ENCODE results near the gene NEK6. TPM values are rescaled to one million over a fixed set of nuclear protein-coding genes. Genes with fewer than 3 reads are reported as not detected.

Gene NEK6
- total and polyA plus RNA-seq, 10 of the 15 experiments (the other 5 are each of a cell fraction or from before 2014, with no cell fraction given) = 31.3 to 161 (median 89.2) TPM

DNA sequence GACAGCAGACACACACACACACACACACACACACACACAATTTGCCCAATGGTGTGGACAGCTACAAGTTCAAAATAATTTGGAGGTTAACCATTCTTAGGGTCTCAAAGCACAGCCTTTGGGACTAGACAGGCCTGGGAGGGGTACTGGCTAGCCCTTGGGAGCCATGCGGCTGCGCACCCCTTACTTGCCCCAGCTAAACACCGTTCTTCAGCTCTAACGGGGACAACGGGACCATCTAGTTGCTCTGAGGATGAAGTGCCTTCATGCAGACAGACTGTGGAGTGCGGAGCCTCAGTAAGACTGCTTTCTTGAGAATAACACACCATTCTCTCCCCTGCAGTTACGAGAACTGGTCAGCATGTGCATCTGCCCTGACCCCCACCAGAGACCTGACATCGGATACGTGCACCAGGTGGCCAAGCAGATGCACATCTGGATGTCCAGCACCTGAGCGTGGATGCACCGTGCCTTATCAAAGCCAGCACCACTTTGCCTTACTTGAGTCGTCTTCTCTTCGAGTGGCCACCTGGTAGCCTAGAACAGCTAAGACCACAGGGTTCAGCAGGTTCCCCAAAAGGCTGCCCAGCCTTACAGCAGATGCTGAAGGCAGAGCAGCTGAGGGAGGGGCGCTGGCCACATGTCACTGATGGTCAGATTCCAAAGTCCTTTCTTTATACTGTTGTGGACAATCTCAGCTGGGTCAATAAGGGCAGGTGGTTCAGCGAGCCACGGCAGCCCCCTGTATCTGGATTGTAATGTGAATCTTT is 92.9 kb downstream of the NEK6 start:
- H3K9me3 ChIP-seq (replicated peaks; ENCODE audit: control insufficient read depth, insufficient read depth, low read length) = no peaks in the 10 kb centered on the region
- no peak overlapping the region for H3K4me3 ChIP-seq
- H3K27me3 ChIP-seq (replicated peaks in 1 of 2; ENCODE audit: control insufficient read depth in 2 of 2, insufficient read depth in 2 of 2, low read length in 1 of 2) = no peaks in the 10 kb centered on the region
- H3K27ac ChIP-seq (ENCODE audit: control insufficient read depth, insufficient read depth) = no peak overlapping the region
- in situ Hi-C loops (cut with MboI) = no loop called here
- H3K79me2 ChIP-seq (ENCODE audit: control insufficient read depth, insufficient read depth, low read length) = no peaks in the 10 kb centered on the region
- ChIA-PET POLR2A (interaction anchor here (0.6 kb wide), 1 partner anchor 20 kb away, joined by 7 read pairs; no protein-coding TSS in a partner anchor), RAD21 (ENCODE audit: unreplicated experiment) (no interaction called here), CTCF (interaction anchor here (1.2 kb wide), 1 partner anchor 224 kb away, joined by 4 read pairs; no protein-coding TSS in a partner anchor), SMC1A (ENCODE audit: uncharacterized antibody, unreplicated experiment) (interaction anchor here (2.2 kb wide), 1 partner anchor 224 kb away, joined by 7 read pairs; no protein-coding TSS in a partner anchor)
- no peak overlapping the region for H3K9ac ChIP-seq (ENCODE audit: control insufficient read depth, insufficient read depth, low read length)
- WGBS (ENCODE audit: insufficient coverage, insufficient replicate concordance, low lambda C conversion rate, missing lambda C conversion rate) = 98% methylated on average over 16 of the region's 16 CpGs
- intact Hi-C loops (cut with micrococcal nuclease; ENCODE audit: unreplicated experiment) = loop anchor here (10.0 kb wide), 2 partner anchors 226 to 386 kb away; no protein-coding TSS in a partner anchor
- no peak overlapping the region for H3K4me2 ChIP-seq (ENCODE audit: control insufficient read depth, insufficient read depth)
- DNase-seq (ENCODE audit: low read depth, low spot score) = no peak
- TF ChIP-seq PML (IDR thresholded peaks at IDR 0.05; ENCODE audit: low read length) = peak; percentile 37; the same call in 1 of the 2 replicates
- no peak for TF ChIP-seq CBX5 (IDR thresholded peaks at IDR 0.05; ENCODE audit: low read depth)
- TF ChIP-seq POLR2A (IDR thresholded peaks at IDR 0.05; ENCODE audit: low read depth, low read length) = peak; percentile 80
- H2AFZ ChIP-seq (ENCODE audit: control insufficient read depth, low read depth, low read length) = no peak overlapping the region
- ATAC-seq = no peak
- no peaks in the 10 kb centered on the region for H3K4me1 ChIP-seq (ENCODE audit: control insufficient read depth, insufficient read depth, low read length)
- H4K20me1 ChIP-seq (ENCODE audit: control insufficient read depth, insufficient read depth) = 0 out of 2 replicates have a peak, but pooled peaks cover 8% of the 10 kb centered on the region
- no TSS peak for BruUV-seq (replicated peaks)
- no peak for FAIRE-seq
- peaks cover 51 to 67% of the 10 kb centered on the region in 2 experiments for H3K36me3 ChIP-seq (ENCODE audit: control insufficient read depth in 2 of 2, insufficient read depth in 2 of 2, low read length in 1 of 2)

DNA sequence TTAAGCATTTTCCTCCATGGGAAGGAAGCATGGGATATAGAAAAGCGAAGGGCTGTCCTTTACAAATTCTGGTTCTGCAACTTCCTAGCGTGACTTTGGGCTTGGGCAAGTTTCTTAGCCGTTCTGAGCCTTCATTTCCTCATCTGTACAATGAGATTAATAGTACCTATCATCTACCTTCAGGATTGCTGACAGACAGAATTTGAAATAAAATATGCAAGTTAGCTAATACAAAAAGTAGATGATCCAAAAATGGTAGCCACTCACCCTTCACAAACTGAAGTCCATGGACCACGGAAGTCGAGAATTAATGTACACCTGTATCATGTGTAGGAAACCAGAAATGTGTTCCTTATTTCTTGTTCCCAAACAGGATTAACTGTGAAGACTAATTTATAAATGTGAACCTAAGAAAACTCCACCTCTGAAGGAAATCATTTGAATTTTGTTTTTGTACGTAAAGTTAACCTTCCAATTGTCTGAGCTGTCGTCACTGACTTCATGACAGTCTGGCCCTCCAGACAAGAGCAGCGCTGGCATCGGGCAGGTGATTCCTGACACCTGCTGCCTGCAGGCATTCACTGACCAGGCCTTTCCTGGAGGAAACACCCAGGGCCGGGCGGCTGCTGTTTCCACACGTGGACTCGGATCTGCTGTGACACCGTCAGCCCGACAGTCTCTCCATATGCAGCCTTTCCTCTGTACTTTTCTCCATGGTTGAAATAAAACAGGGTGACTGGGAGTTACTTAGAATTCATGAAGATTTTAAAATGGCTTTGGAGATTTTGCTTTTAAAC is 94.1 kb downstream of the NEK6 start:
- in situ Hi-C loops (cut with MboI) (no loop called here), intact Hi-C loops (cut with micrococcal nuclease; ENCODE audit: unreplicated experiment) (loop anchor here (10.0 kb wide), 2 partner anchors 227 to 387 kb away; no protein-coding TSS in a partner anchor)
- Histone ChIP-seq H2AFZ (ENCODE audit: control insufficient read depth, low read depth, low read length) (no peak overlapping the region), H3K4me2 (ENCODE audit: control insufficient read depth, insufficient read depth) (no peak overlapping the region), H3K27me3 (replicated peaks in 1 of 2; ENCODE audit: control insufficient read depth in 2 of 2, insufficient read depth in 2 of 2, low read length in 1 of 2) (no peaks in the 10 kb centered on the region), H3K4me1 (ENCODE audit: control insufficient read depth, insufficient read depth, low read length) (no peaks in the 10 kb centered on the region), H3K27ac (ENCODE audit: control insufficient read depth, insufficient read depth) (no peak overlapping the region), H3K9me3 (replicated peaks; ENCODE audit: control insufficient read depth, insufficient read depth, low read length) (no peaks in the 10 kb centered on the region), H4K20me1 (ENCODE audit: control insufficient read depth, insufficient read depth) (0 out of 2 replicates have a peak, but pooled peaks cover 14% of the 10 kb centered on the region), H3K9ac (ENCODE audit: control insufficient read depth, insufficient read depth, low read length) (no peak overlapping the region), H3K79me2 (ENCODE audit: control insufficient read depth, insufficient read depth, low read length) (peaks cover 2% of the 10 kb centered on the region; the same call in 1 of the 2 replicates), H3K4me3 (no peak overlapping the region), H3K36me3 (ENCODE audit: control insufficient read depth in 2 of 2, insufficient read depth in 2 of 2, low read length in 1 of 2) (peaks cover 50 to 63% of the 10 kb centered on the region in 2 experiments)
- DNase-seq (ENCODE audit: low read depth, low spot score) (no peak), FAIRE-seq (no peak), ATAC-seq (no peak)
- ChIA-PET RAD21 (ENCODE audit: unreplicated experiment) (no interaction called here), POLR2A (interaction anchor here (0.6 kb wide), 1 partner anchor 18 kb away, joined by 7 read pairs; no protein-coding TSS in a partner anchor), CTCF (interaction anchor here (1.3 kb wide), 1 partner anchor 225 kb away, joined by 5 read pairs; no protein-coding TSS in a partner anchor), SMC1A (ENCODE audit: uncharacterized antibody, unreplicated experiment) (interaction anchor here (2.2 kb wide), 1 partner anchor 225 kb away, joined by 7 read pairs; no protein-coding TSS in a partner anchor)
- TSS peak; percentile 21 for BruUV-seq (replicated peaks)
- WGBS (ENCODE audit: insufficient coverage, insufficient replicate concordance, low lambda C conversion rate, missing lambda C conversion rate) = 91% methylated on average over 15 of the region's 15 CpGs
- TF ChIP-seq KAT2A (conservative IDR thresholded peaks at IDR 0.05; ENCODE audit: control insufficient read depth, low read depth, low read length) (no peak), MYC (IDR thresholded peaks at IDR 0.05; ENCODE audit: insufficient read depth, insufficient read length, insufficient replicate concordance, low read length, severe bottlenecking) (no peak), RUNX3 (IDR thresholded peaks at IDR 0.05; ENCODE audit: low read length) (no peak), CBFB (IDR thresholded peaks at IDR 0.05; ENCODE audit: low read depth) (0 out of 2 replicates have a peak, but pooled peaks have one; percentile 1), RCOR1 (conservative IDR thresholded peaks at IDR 0.05; ENCODE audit: low read depth, low read length) (no peak)
- TF ChIP-seq, protein P1, sequence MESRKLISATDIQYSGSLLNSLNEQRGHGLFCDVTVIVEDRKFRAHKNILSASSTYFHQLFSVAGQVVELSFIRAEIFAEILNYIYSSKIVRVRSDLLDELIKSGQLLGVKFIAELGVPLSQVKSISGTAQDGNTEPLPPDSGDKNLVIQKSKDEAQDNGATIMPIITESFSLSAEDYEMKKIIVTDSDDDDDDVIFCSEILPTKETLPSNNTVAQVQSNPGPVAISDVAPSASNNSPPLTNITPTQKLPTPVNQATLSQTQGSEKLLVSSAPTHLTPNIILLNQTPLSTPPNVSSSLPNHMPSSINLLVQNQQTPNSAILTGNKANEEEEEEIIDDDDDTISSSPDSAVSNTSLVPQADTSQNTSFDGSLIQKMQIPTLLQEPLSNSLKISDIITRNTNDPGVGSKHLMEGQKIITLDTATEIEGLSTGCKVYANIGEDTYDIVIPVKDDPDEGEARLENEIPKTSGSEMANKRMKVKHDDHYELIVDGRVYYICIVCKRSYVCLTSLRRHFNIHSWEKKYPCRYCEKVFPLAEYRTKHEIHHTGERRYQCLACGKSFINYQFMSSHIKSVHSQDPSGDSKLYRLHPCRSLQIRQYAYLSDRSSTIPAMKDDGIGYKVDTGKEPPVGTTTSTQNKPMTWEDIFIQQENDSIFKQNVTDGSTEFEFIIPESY (IDR thresholded peaks at IDR 0.05) = no peak

Measured in GM12878 (cell line).